Tibial nerve (tissue), 4 donors: ENCODE data around the gene C17orf67.

ENCODE experiments used
- CTCF ChIP-seq, 5 experiments: fragments of 200-600 bp in 3 of 5; fragments of 450-650 bp in 2 of 5; sonication (generic) in 3 of 5; IDR thresholded peaks; one replicate each; pipeline ENCODE4 v1.5.1; 2016 to 2019; ENCODE audit warnings: antibody characterized with exemption in 5 of 5, mild to moderate bottlenecking in 3 of 5, moderate library complexity in 2 of 5
- EP300 ChIP-seq, 2 donors: sonication (generic); formaldehyde crosslinking; IDR thresholded peaks; one replicate each; pipeline ENCODE4 v1.6.1; 2017; ENCODE audit warnings: antibody characterized with exemption in 2 of 2, mild to moderate bottlenecking in 1 of 2
- POLR2A ChIP-seq, 2 donors: fragments of 450-650 bp; IDR thresholded peaks; one replicate each; pipeline ENCODE4 v1.6.1; 2017; ENCODE audit warnings: antibody characterized with exemption in 2 of 2, mild to moderate bottlenecking in 2 of 2, moderate library complexity in 2 of 2

DNA sequence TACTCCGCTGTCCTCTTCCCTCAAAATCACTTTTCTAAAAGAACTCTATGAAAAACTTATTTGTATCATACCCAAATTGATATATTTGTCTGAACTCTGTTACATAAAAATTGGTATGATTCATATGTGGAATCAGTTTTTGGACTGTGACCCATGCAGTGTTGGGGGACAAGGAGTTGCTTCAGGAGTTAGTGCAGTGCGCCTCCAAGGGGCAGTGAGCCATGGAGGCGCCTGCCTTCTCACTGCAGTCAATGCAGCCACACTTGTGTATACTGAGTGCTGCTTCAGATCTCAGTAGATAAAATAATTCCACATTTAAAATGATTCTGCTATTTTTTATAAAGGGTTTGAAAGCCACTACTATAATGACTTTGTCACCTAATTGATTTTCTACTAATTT lies 32.8 kb upstream of the C17orf67 start:
- no peak for TF ChIP-seq CTCF (IDR thresholded peaks at IDR 0.05)
- no peak for TF ChIP-seq POLR2A (IDR thresholded peaks at IDR 0.05)
- no peak for TF ChIP-seq EP300 (IDR thresholded peaks at IDR 0.05)
